NCI-H2029 (cell line): ENCODE results near the gene PLAAT2.
"Not testable (repeated sequence)": the region's sequence is repeated elsewhere in the genome, so short reads cannot be mapped to it uniquely, and the experiment has no call there.

Source experiments
- DNase-seq: peaks from one replicate; lab custom pipeline; 2025; lab: John Stamatoyannopoulos, UW

PLAAT2 gene

GRCh38 chr11:63563201-63564055 lies at the start of gene PLAAT2:
PLAAT2 (minus strand) TSS chr11:63563379; CDS start chr11:63563324, 55 bp downstream.
- DNase-seq: no peak

GRCh38 chr11:63612181-63612580 lies 49.0 kb upstream of the PLAAT2 start:
- DNase-seq: no peak

- no peak for DNase-seq
These were observed 48.2 kb upstream of the PLAAT2 start for GRCh38 chr11:63611395-63611747.

GRCh38 chr11:63610604-63611394 lies 47.6 kb upstream of the PLAAT2 start:
- no peak for DNase-seq

- DNase-seq: no peak
These were observed 46.9 kb upstream of the PLAAT2 start for GRCh38 chr11:63609971-63610580.

- no peak for DNase-seq
These were observed 46.4 kb upstream of the PLAAT2 start for GRCh38 chr11:63609536-63609935.

GRCh38 chr11:63608353-63609345 lies 45.5 kb upstream of the PLAAT2 start:
- DNase-seq: no peak

- DNase-seq: no peak
These were observed 40.0 kb upstream of the PLAAT2 start for GRCh38 chr11:63603180-63603518.

GRCh38 chr11:63602290-63603179 lies 39.4 kb upstream of the PLAAT2 start:
- DNase-seq: not testable (repeated sequence)

- DNase-seq: no peak
These were observed 36.3 kb upstream of the PLAAT2 start for GRCh38 chr11:63599211-63600122.

- DNase-seq: no peak
These were observed 35.4 kb upstream of the PLAAT2 start for GRCh38 chr11:63598556-63598955.

- no peak for DNase-seq
These were observed 32.1 kb upstream of the PLAAT2 start for GRCh38 chr11:63595296-63595695.

GRCh38 chr11:63592975-63593395 lies 29.8 kb upstream of the PLAAT2 start:
- DNase-seq: no peak

- DNase-seq: no peak
These were observed 27.0 kb upstream of the PLAAT2 start for GRCh38 chr11:63590024-63590788.

GRCh38 chr11:63589000-63589399 lies 25.8 kb upstream of the PLAAT2 start:
- DNase-seq: no peak

- no peak for DNase-seq
These were observed 23.4 kb upstream of the PLAAT2 start for GRCh38 chr11:63586451-63587166.

GRCh38 chr11:63583357-63583677 lies 20.1 kb upstream of the PLAAT2 start:
- DNase-seq: no peak

- DNase-seq: not testable (repeated sequence)
These were observed 18.0 kb upstream of the PLAAT2 start for GRCh38 chr11:63581224-63581623.
